K562 (cell line): Measurements from ENCODE around the gene CYP1B1. TPM values are rescaled to one million over a fixed set of nuclear protein-coding genes. Genes with fewer than 3 reads are reported as not detected.

ENCODE experiments used
- ATAC-seq: fragments of 200-7000 bp; cut with Tn5 transposase; 3 replicates; pipeline ENCODE4 v1.9.1; 2020; ENCODE audit warnings: moderate library complexity
- BruUV-seq: library from RNA; stranded (reverse); fragments of 400-500 nt; replicated peaks from 2 replicates; lab custom pipeline; 2021; lab: Mats Ljungman, UMichigan
- CTCF ChIA-PET: fragments of 300-600 bp; formaldehyde crosslinking; extraction: SDS; loops from one replicate; lab custom pipeline; 2021; ENCODE audit warnings: low intra/inter-chr PET ratio; lab: Yijun Ruan, JAX
- POLR2A ChIA-PET: fragments of 300-600, 350-650 bp; sonication (Branson Sonifier 250); formaldehyde crosslinking; extraction: SDS; loops from one replicate; lab custom pipeline; 2021; ENCODE audit warnings: antibody characterized with exemption, inconsistent platforms; lab: Yijun Ruan, JAX
- DNase-seq, 4 experiments: peaks; one replicate each; pipeline versions ENCODE4 v3.0.0 to v3.0.0-alpha.2; 2011 to 2018; ENCODE audit warnings: low spot score in 3 of 4, mixed read lengths in 3 of 4; ENCODE audit errors: extremely low read depth in 1 of 4
- FAIRE-seq: peaks from 2 replicates; lab custom pipeline; 2011; peaks lifted over from hg19 to GRCh38; lab: Jason Lieb, UNC
- H2AFZ ChIP-seq: 2 replicates; pipeline ENCODE4 v1.6.0; 2011; ENCODE audit warnings: low read depth, low read length, control low read depth, inconsistent platforms
- H3K27ac ChIP-seq: fragments of 200-600 bp; 3 replicates; pipeline ENCODE4 v1.8.0; 2011; ENCODE audit warnings: low read depth, mild to moderate bottlenecking, control low read depth, inconsistent platforms, low read length, moderate library complexity, mixed read lengths; ENCODE audit errors: extremely low read depth
- H3K27me3 ChIP-seq, 2 experiments: fragments of 300-600 bp in 1 of 2; 2 replicates in 1 of 2; 3 replicates in 1 of 2; pipeline versions ENCODE4 v1.6.0 to v1.8.0; 2011; ENCODE audit warnings: inconsistent platforms in 2 of 2, low read length in 2 of 2, mild to moderate bottlenecking in 1 of 2, mixed read lengths in 1 of 2, moderate library complexity in 1 of 2; ENCODE audit not compliant: control insufficient read depth in 2 of 2, insufficient read depth in 2 of 2
- H3K36me3 ChIP-seq: fragments of 300-600 bp; 3 replicates; pipeline ENCODE4 v1.8.0; 2011; ENCODE audit warnings: mild to moderate bottlenecking, low read length, inconsistent platforms; ENCODE audit not compliant: control insufficient read depth, insufficient read depth
- H3K4me1 ChIP-seq, 2 experiments: fragments of 200-600 bp in 1 of 2; replicated peaks in 1 of 2; 2 replicates in 1 of 2; 3 replicates in 1 of 2; pipeline versions ENCODE4 v1.5.1 to v1.8.0; 2011; ENCODE audit warnings: inconsistent platforms in 2 of 2, low read length in 2 of 2, mild to moderate bottlenecking in 1 of 2, mixed read lengths in 1 of 2, moderate library complexity in 1 of 2; ENCODE audit not compliant: control insufficient read depth in 2 of 2, insufficient read depth in 2 of 2
- H3K4me2 ChIP-seq: 2 replicates; pipeline ENCODE4 v1.6.1; 2011; ENCODE audit warnings: low read length, control low read depth, inconsistent platforms, mixed read lengths; ENCODE audit not compliant: insufficient read depth
- H3K4me3 ChIP-seq: fragments of 200-600 bp; sonication (generic), shearing (Covaris generic); 2 replicates; pipeline ENCODE4 v1.5.1; 2016; ENCODE audit warnings: control low read depth, inconsistent platforms
- H3K79me2 ChIP-seq: fragments of 200-600 bp; 3 replicates; pipeline ENCODE4 v1.8.0; 2011; ENCODE audit warnings: low read length, inconsistent platforms; ENCODE audit not compliant: control insufficient read depth, insufficient read depth
- H3K9ac ChIP-seq, 2 experiments: 2 replicates each; pipeline versions ENCODE4 v1.6.0 to v1.6.1; 2011; ENCODE audit warnings: low read depth in 2 of 2, low read length in 2 of 2, control low read depth in 1 of 2, inconsistent platforms in 1 of 2, mild to moderate bottlenecking in 1 of 2, mixed read lengths in 1 of 2; ENCODE audit not compliant: insufficient read depth in 1 of 2
- H3K9me1 ChIP-seq: one replicate; pipeline ENCODE4 v1.6.0; 2011; ENCODE audit warnings: inconsistent platforms, mild to moderate bottlenecking, low read length, moderate library complexity; ENCODE audit not compliant: control insufficient read depth, insufficient read depth
- H3K9me3 ChIP-seq: replicated peaks from 2 replicates; pipeline ENCODE4 v1.5.1; 2011; ENCODE audit warnings: low read depth, low read length, inconsistent platforms; ENCODE audit not compliant: control insufficient read depth, insufficient read depth
- H4K20me1 ChIP-seq: replicated peaks from 2 replicates; pipeline ENCODE4 v1.6.1; 2011; ENCODE audit warnings: low read length, inconsistent platforms, mixed read lengths; ENCODE audit not compliant: control insufficient read depth, insufficient read depth
- ARID3A ChIP-seq: IDR thresholded peaks from 2 replicates; pipeline ENCODE4 v1.6.1; 2012; ENCODE audit warnings: low read depth, low read length, improper control_type of control experiment, borderline replicate concordance
- GATAD2B ChIP-seq: fragments of 450-650 bp; IDR thresholded peaks from 2 replicates; pipeline ENCODE4 v1.6.1; 2017; ENCODE audit warnings: mild to moderate bottlenecking, borderline replicate concordance
- HNRNPLL ChIP-seq: fragments of 200-400 bp; formaldehyde crosslinking; IDR thresholded peaks from 2 replicates; pipeline ENCODE4 v1.6.1; 2017; ENCODE audit warnings: low read length, low read depth, mild to moderate bottlenecking; ENCODE audit not compliant: poor library complexity, severe bottlenecking
- MNT ChIP-seq, 2 experiments: fragments of 450-650 bp; conservative IDR thresholded peaks; 2 replicates each; pipeline ENCODE4 v1.6.1; 2017; ENCODE audit warnings: mild to moderate bottlenecking in 2 of 2, moderate library complexity in 2 of 2
- MYNN ChIP-seq, 2 experiments: sonication (generic); formaldehyde crosslinking in 1 of 2; IDR thresholded peaks; 2 replicates each; pipeline versions ENCODE4 v1.5.0 to v1.6.1; 2016 to 2020; ENCODE audit warnings: antibody characterized with exemption in 1 of 2, missing genetic modification reagents in 1 of 2
- NFXL1 ChIP-seq: fragments of 450-650 bp; formaldehyde crosslinking; IDR thresholded peaks from 2 replicates; pipeline ENCODE4 v1.4.0; 2021; ENCODE audit warnings: mild to moderate bottlenecking
- NR2F6 ChIP-seq: fragments of 450-650 bp; formaldehyde crosslinking; IDR thresholded peaks from 2 replicates; pipeline ENCODE4 v1.4.0; 2020; ENCODE audit warnings: mild to moderate bottlenecking
- RAD21 ChIP-seq, 2 experiments: fragments of 250-450 bp in 1 of 2; fragments of 450-650 bp in 1 of 2; sonication (Bioruptor Pico) in 1 of 2; formaldehyde crosslinking in 1 of 2; IDR thresholded peaks in 1 of 2; conservative IDR thresholded peaks in 1 of 2; 2 replicates each; pipeline versions ENCODE4 v1.4.0 to v1.8.0; 2020 to 2022; ENCODE audit warnings: mild to moderate bottlenecking in 2 of 2, moderate library complexity in 1 of 2
- RBM22 ChIP-seq: fragments of 200-400 bp; formaldehyde crosslinking; IDR thresholded peaks from 2 replicates; pipeline ENCODE4 v1.6.1; 2018; ENCODE audit warnings: low read length, low read depth; ENCODE audit not compliant: poor library complexity, severe bottlenecking
- ZNF324 ChIP-seq: fragments of 250-450 bp; sonication (Bioruptor Pico); IDR thresholded peaks from 2 replicates; pipeline ENCODE4 v1.4.0; 2020; ENCODE audit warnings: mild to moderate bottlenecking
- whole genome bisulfite sequencing: fragments of 100-300 bp; shearing (Covaris generic); methylation state at CpG from one replicate; pipeline ENCODE4 v1.1.6; 2016; ENCODE audit warnings: low coverage, mixed read lengths; ENCODE audit not compliant: insufficient coverage; ENCODE audit errors: missing lambda C conversion rate; 5-methylcytosine and 5-hydroxymethylcytosine counted together
- in situ Hi-C: fragments of 300-500 bp; cut with MboI; formaldehyde crosslinking; loops from 4 replicates; pipeline ENCODE4 v1.15.0; 2018; ENCODE audit warnings: inconsistent platforms, mixed read lengths
- intact Hi-C: fragments of 100-400 bp; cut with micrococcal nuclease; formaldehyde crosslinking; loops from 2 replicates; pipeline ENCODE4 v1.14.2; 2022
- polyA plus RNA-seq, 8 experiments: library from polyadenylated mRNA; depleted of rRNA in 4 of 8; stranded (reverse) in 5 of 8; unstranded in 3 of 8; fragments of >200 nt; fragmentation: Nextera tagmentation in 2 of 8; fragmentation: Illumina TruSeq in 1 of 8; extraction: Ambion mirVana in 2 of 8; extraction: Trizol in 1 of 8; gene quantifications; 2 replicates each; pipeline versions ENCODE4 v1.2.1 to v1.2.3, GENCODE V29; 2011 to 2014; ENCODE audit warnings: inconsistent platforms in 1 of 8, missing spikeins in 1 of 8
- total RNA-seq, 7 experiments: library from RNA; depleted of rRNA in 6 of 7; stranded (reverse); fragments of >200 nt in 6 of 7; fragmentation: Illumina TruSeq in 2 of 7; extraction: Trizol in 2 of 7; gene quantifications; 2 replicates each; pipeline versions ENCODE4 v1.2.1 to v1.2.3, GENCODE V29; 2011 to 2021; ENCODE audit warnings: low replicate concordance in 1 of 7

The CYP1B1 gene
- total and polyA plus RNA-seq, 9 of the 15 experiments (the other 6 are each of a cell fraction or from before 2014, with no cell fraction given), result 0.07 TPM; not detected in 8

GRCh38 chr2:38032946-38033345 is 43.0 kb downstream of the CYP1B1 start:
- 0% methylated on average over 2 of the region's 2 CpGs for WGBS
- Histone ChIP-seq H3K4me2 (no peak overlapping the region), H3K27ac (no peak overlapping the region), H3K27me3 (peaks cover 7 to 9% of the 10 kb centered on the region in 2 experiments; a peak in 4 of 5 replicates), H3K79me2 (no peaks in the 10 kb centered on the region), H3K9me3 (no peaks in the 10 kb centered on the region), H4K20me1 (no peaks in the 10 kb centered on the region), H3K9me1 (no peaks in the 10 kb centered on the region), H2AFZ (no peak overlapping the region), H3K4me3 (no peak overlapping the region), H3K36me3 (no peaks in the 10 kb centered on the region), H3K9ac (no peak overlapping the region), H3K4me1 (no peaks in the 10 kb centered on the region)
- BruUV-seq, result no TSS peak
- DNase-seq (no peak), ATAC-seq (no peak), FAIRE-seq (no peak)
- intact Hi-C loops (no loop called here), in situ Hi-C loops (no loop called here)
- ChIA-PET POLR2A (no interaction called here), CTCF (no interaction called here)
- TF ChIP-seq MYNN (IDR thresholded peaks at IDR 0.05), result no peak
- no peak for TF ChIP-seq MYNN (CRISPR knock-in tag; IDR thresholded peaks at IDR 0.05)
- no peak for TF ChIP-seq ZNF324 (CRISPR knock-in tag)
- TF ChIP-seq RBM22, result no peak
- TF ChIP-seq ARID3A, result no peak
- no peak for TF ChIP-seq NFXL1
- TF ChIP-seq HNRNPLL, result no peak
- no peak for TF ChIP-seq RAD21 (CRISPR knock-in tag; conservative IDR thresholded peaks at IDR 0.05 in 1 of 2, IDR thresholded peaks at IDR 0.05 in 1 of 2)
- TF ChIP-seq MNT (conservative IDR thresholded peaks at IDR 0.05), result no peak
- no peak for TF ChIP-seq NR2F6 (CRISPR knock-in tag)
- no peak for TF ChIP-seq GATAD2B
